ENCODE results near the gene ASTN2.

Gene ASTN2

DNA sequence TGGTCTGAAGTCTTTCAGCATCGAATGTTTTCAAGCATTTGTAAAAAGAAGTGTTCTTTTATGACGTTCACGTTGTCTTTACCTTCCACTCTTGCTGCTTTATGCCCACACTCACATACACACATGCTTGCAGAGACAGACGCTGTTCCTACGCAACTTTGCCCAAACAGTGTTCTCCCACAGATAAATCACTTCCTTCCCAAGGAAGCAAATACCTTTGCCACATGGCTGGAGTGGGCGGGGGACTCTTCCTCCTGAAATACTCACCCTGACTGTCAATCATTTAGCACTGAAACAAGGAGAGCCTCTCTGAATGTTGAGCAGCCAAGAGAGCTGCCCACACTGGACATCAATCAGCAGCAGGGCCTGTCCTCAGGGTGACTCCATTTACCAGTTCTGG lies 22.4 kb upstream of the ASTN2 start:
- no peaks in the 10 kb centered on the region for H3K27me3 ChIP-seq (replicated peaks; ENCODE audit: control insufficient read depth, insufficient read depth, low read length)
- TF ChIP-seq, protein P1, sequence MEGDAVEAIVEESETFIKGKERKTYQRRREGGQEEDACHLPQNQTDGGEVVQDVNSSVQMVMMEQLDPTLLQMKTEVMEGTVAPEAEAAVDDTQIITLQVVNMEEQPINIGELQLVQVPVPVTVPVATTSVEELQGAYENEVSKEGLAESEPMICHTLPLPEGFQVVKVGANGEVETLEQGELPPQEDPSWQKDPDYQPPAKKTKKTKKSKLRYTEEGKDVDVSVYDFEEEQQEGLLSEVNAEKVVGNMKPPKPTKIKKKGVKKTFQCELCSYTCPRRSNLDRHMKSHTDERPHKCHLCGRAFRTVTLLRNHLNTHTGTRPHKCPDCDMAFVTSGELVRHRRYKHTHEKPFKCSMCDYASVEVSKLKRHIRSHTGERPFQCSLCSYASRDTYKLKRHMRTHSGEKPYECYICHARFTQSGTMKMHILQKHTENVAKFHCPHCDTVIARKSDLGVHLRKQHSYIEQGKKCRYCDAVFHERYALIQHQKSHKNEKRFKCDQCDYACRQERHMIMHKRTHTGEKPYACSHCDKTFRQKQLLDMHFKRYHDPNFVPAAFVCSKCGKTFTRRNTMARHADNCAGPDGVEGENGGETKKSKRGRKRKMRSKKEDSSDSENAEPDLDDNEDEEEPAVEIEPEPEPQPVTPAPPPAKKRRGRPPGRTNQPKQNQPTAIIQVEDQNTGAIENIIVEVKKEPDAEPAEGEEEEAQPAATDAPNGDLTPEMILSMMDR (IDR thresholded peaks at IDR 0.05; ENCODE audit: insufficient read depth, low read length, poor library complexity, severe bottlenecking) = no peak
- H3K4me3 ChIP-seq (replicated peaks; ENCODE audit: low read depth, low read length) = no peak overlapping the region
- no peaks in the 10 kb centered on the region for H3K36me3 ChIP-seq (ENCODE audit: control insufficient read depth, insufficient read depth, low read length)
- no peak for DNase-seq (ENCODE audit: extremely low read depth, insufficient read length)

DNA sequence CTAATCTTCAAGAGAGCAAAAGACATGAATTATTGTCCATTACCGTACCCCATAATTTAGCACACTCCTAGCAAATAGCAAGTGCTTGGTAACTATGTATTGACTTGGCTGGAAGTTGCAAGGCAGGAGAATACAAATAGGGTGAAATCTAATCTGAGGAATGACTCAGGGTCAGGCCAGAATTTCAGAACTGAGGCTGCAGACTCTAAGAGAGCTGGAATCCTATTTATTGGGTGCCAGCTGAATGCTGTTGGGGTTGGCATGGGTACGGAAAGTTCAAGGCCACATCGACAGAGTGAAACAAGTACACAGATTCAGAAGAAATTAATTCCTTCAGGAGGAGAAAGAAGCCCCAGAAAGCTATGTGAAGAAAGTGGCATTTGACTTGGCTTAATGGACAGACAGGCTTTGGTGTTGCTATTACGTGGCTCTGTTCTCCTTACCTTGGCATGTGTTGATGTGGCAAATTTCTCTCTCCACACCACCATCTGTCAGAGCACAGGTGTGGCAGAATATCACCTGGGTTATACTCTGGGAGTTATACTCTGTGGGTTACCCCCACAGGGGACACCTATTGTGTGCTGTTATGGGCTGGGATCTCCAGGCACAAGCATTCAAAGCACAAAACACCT lies 20.9 kb upstream of the ASTN2 start:
- Histone ChIP-seq H3K27me3 (replicated peaks; ENCODE audit: control insufficient read depth, insufficient read depth, low read length) (no peaks in the 10 kb centered on the region), H3K4me3 (replicated peaks; ENCODE audit: low read depth, low read length) (no peak overlapping the region), H3K36me3 (ENCODE audit: control insufficient read depth, insufficient read depth, low read length) (no peaks in the 10 kb centered on the region)
- DNase-seq (ENCODE audit: extremely low read depth, insufficient read length) = no peak
- TF ChIP-seq, protein P1 (IDR thresholded peaks at IDR 0.05; ENCODE audit: insufficient read depth, low read length, poor library complexity, severe bottlenecking) = no peak

DNA sequence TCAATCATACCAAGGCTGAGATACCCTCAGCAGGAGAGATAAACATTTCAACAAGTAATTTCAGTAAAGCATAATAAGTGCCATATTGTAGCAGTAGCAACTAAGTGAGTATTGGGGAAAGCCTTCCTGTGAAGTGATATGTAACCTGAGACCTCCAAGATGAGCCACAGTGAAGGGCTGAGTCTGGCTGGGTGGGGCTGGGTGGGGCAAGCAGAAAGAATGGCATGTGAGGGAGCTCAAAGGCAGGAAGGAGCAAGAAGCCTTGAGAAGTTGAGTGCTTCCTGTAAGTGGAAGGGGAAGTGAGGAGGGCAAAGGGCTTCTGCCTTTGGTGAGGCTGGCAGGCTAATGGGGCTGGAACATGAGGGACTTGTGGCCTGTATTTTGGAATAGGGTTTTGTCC lies 19.7 kb upstream of the ASTN2 start:
- TF ChIP-seq, protein P1 (IDR thresholded peaks at IDR 0.05; ENCODE audit: insufficient read depth, low read length, poor library complexity, severe bottlenecking) = no peak
- no peak overlapping the region for H3K4me3 ChIP-seq (replicated peaks; ENCODE audit: low read depth, low read length)

DNA sequence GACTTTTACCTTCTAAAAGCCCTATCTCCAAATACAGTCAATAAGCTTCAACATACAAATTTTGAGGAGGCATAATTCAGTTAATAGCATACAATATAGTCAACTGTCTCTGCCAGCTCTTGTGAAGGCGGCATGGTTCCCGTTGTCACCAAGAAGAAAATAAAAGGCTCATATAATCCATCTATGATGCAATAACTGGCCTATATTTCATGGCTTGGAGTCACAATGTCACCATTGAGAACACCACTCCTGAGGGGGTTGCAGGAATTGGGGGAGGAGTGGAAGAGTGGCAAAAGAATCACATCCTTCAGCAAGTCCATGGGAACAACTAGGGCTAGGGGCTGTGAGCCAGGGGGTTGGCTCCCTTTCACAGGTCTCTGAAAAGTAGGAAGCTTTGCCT lies 16.0 kb upstream of the ASTN2 start:
- TF ChIP-seq, protein P1 (IDR thresholded peaks at IDR 0.05; ENCODE audit: insufficient read depth, low read length, poor library complexity, severe bottlenecking) = no peak
- Histone ChIP-seq H3K4me3 (replicated peaks; ENCODE audit: low read depth, low read length) (no peak overlapping the region), H3K27me3 (replicated peaks; ENCODE audit: control insufficient read depth, insufficient read depth, low read length) (no peaks in the 10 kb centered on the region), H3K36me3 (ENCODE audit: control insufficient read depth, insufficient read depth, low read length) (no peaks in the 10 kb centered on the region)
- DNase-seq (ENCODE audit: extremely low read depth, insufficient read length) = no peak

More for the DNA sequence above, 19.7 kb upstream of the ASTN2 start:
- DNase-seq (ENCODE audit: extremely low read depth, insufficient read length) = no peak
- H3K36me3 ChIP-seq (ENCODE audit: control insufficient read depth, insufficient read depth, low read length) = no peaks in the 10 kb centered on the region
- no peaks in the 10 kb centered on the region for H3K27me3 ChIP-seq (replicated peaks; ENCODE audit: control insufficient read depth, insufficient read depth, low read length)

DNA sequence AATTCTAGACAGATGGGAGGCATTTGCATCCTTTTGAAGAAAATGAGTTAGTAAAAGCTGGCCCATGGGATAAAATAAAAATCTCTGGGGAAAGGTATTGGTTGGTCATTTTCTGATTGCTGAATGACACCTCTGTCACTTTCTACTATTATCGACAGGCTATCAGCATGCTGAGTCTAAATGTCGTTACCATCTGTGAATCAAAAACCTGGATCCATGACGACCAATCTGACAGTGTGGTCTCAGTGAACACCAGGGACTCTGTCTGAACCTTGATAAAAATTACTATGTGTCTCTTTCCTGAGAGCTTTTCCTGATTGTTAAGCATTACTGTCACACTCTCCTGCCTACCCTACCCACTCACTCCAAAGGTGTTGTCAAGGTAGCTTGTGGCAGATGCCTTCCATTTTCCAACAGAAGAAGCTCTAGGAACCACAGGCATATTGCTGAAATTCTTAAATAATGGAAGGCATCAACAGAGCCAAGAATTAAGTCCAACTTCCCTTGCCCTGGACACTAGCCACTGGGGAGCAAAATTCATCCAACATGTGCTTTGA lies 12.6 kb upstream of the ASTN2 start:
- H3K4me3 ChIP-seq (replicated peaks; ENCODE audit: low read depth, low read length) = no peak overlapping the region
- DNase-seq (ENCODE audit: extremely low read depth, insufficient read length) = no peak
- TF ChIP-seq, protein P1 (IDR thresholded peaks at IDR 0.05; ENCODE audit: insufficient read depth, low read length, poor library complexity, severe bottlenecking) = no peak
- no peaks in the 10 kb centered on the region for H3K36me3 ChIP-seq (ENCODE audit: control insufficient read depth, insufficient read depth, low read length)
- H3K27me3 ChIP-seq (replicated peaks; ENCODE audit: control insufficient read depth, insufficient read depth, low read length) = no peaks in the 10 kb centered on the region

All from GM06990 (cell line).